Measurements from ENCODE around the gene ZBTB2.

DNA sequence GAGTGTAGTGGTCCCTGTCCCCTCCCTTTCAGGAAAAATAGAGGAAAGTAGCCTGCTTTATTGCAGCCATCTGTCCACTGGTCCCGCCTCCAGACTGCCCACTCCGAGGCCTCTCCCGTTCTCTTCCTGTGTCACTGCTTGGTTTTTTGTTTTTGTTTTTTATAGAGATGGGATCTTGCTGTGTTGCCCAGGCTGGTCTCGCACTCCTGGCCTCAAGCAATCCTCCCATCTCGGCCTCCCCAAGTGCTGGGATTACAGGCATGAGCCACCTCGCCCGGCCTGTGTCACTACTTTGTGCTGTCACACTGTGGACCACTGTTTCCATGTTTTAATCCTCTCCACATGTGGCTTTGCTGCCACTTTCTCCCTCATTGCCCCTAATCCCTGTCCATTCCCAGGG lies 71.2 kb downstream of the ZBTB2 start:
- TF ChIP-seq, protein P1, sequence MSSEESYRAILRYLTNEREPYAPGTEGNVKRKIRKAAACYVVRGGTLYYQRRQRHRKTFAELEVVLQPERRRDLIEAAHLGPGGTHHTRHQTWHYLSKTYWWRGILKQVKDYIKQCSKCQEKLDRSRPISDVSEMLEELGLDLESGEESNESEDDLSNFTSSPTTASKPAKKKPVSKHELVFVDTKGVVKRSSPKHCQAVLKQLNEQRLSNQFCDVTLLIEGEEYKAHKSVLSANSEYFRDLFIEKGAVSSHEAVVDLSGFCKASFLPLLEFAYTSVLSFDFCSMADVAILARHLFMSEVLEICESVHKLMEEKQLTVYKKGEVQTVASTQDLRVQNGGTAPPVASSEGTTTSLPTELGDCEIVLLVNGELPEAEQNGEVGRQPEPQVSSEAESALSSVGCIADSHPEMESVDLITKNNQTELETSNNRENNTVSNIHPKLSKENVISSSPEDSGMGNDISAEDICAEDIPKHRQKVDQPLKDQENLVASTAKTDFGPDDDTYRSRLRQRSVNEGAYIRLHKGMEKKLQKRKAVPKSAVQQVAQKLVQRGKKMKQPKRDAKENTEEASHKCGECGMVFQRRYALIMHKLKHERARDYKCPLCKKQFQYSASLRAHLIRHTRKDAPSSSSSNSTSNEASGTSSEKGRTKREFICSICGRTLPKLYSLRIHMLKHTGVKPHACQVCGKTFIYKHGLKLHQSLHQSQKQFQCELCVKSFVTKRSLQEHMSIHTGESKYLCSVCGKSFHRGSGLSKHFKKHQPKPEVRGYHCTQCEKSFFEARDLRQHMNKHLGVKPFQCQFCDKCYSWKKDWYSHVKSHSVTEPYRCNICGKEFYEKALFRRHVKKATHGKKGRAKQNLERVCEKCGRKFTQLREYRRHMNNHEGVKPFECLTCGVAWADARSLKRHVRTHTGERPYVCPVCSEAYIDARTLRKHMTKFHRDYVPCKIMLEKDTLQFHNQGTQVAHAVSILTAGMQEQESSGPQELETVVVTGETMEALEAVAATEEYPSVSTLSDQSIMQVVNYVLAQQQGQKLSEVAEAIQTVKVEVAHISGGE (tag by site-specific recombination; conservative IDR thresholded peaks at IDR 0.05; ENCODE audit: low read depth), result no peak
- TF ChIP-seq, protein P2, sequence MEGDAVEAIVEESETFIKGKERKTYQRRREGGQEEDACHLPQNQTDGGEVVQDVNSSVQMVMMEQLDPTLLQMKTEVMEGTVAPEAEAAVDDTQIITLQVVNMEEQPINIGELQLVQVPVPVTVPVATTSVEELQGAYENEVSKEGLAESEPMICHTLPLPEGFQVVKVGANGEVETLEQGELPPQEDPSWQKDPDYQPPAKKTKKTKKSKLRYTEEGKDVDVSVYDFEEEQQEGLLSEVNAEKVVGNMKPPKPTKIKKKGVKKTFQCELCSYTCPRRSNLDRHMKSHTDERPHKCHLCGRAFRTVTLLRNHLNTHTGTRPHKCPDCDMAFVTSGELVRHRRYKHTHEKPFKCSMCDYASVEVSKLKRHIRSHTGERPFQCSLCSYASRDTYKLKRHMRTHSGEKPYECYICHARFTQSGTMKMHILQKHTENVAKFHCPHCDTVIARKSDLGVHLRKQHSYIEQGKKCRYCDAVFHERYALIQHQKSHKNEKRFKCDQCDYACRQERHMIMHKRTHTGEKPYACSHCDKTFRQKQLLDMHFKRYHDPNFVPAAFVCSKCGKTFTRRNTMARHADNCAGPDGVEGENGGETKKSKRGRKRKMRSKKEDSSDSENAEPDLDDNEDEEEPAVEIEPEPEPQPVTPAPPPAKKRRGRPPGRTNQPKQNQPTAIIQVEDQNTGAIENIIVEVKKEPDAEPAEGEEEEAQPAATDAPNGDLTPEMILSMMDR (tag by site-specific recombination; IDR thresholded peaks at IDR 0.05), result no peak
- TF ChIP-seq ZNF398 (tag by site-specific recombination; IDR thresholded peaks at IDR 0.05) (no peak), ZNF274 (IDR thresholded peaks at IDR 0.05; ENCODE audit: low read length) (no peak), ZNF274 (tag by site-specific recombination; IDR thresholded peaks at IDR 0.05; ENCODE audit: borderline replicate concordance) (no peak), ZNF174 (tag by site-specific recombination; IDR thresholded peaks at IDR 0.05) (no peak)

Measured in HEK293 (cell line).